ENCODE results near the gene MED16. TPM values are rescaled to one million over a fixed set of nuclear protein-coding genes. Genes with fewer than 3 reads are reported as not detected.
A peak's percentile ranks its signal among the peaks of the same experiment; 100 is the strongest.

MED16 gene
- total RNA-seq, 1 experiment from 2014 or later, result 83.1 TPM

GRCh38 chr19:913080-913748 lies 20.2 kb upstream of the MED16 start, which contains the start of gene R3HDM4:
Gene R3HDM4, minus strand, starts transcription at chr19:913219. Its CDS starts 62 bp downstream, at chr19:913157.
- H3K4me1 ChIP-seq (ENCODE audit: insufficient read depth, low read length), result no peaks in the 10 kb centered on the region
- WGBS (ENCODE audit: extremely low coverage, insufficient read length, low lambda C conversion rate), result no CpG with 5 or more reads among the region's 76 CpGs
- H2BK5ac ChIP-seq (ENCODE audit: insufficient read length, low read length), result no peak within 1 kb of the TSS
- no peak within 1 kb of the TSS for H3K27ac Mint-ChIP-seq
- peaks cover 0 to 12% (median 5%) of the 10 kb centered on the region in 3 experiments; a peak in 3 of 7 replicates for H3K36me3 Mint-ChIP-seq (ENCODE audit: insufficient read depth in 1 of 3, low read depth in 3 of 3)
- H3K27me3 Mint-ChIP-seq (ENCODE audit: low read depth), result peaks cover 39% of the 10 kb centered on the region
- no peak within 1 kb of the TSS for H3T11ph ChIP-seq (ENCODE audit: low read length)
- no peak within 1 kb of the TSS for H2BK15ac ChIP-seq (ENCODE audit: low read depth, low read length)
- peak within 1 kb of the TSS; percentile 71; the same call in 1 of the 2 replicates for H3K14ac ChIP-seq (ENCODE audit: insufficient read depth, low read length)
- H3K23me2 ChIP-seq (ENCODE audit: insufficient read length, low read depth, low read length, poor library complexity, severe bottlenecking), result peaks cover 22% of the 10 kb centered on the region
- H3K9ac ChIP-seq (ENCODE audit: extremely low read depth, insufficient read length, low read length), result no peak within 1 kb of the TSS
- peak within 1 kb of the TSS; percentile 75 to 87 for H3K4me3 Mint-ChIP-seq
- no peak within 1 kb of the TSS for H2BK12ac ChIP-seq (ENCODE audit: insufficient read length, low read depth, low read length)
- peak; percentile 62 for DNase-seq
- no peak within 1 kb of the TSS for H2BK120ac ChIP-seq (ENCODE audit: low read depth, low read length, poor library complexity, severe bottlenecking)
- H4K5ac ChIP-seq (ENCODE audit: insufficient read length, low read depth, low read length), result no peak within 1 kb of the TSS
- H3K4ac ChIP-seq (ENCODE audit: low read depth, low read length), result no peak within 1 kb of the TSS
- no peak within 1 kb of the TSS for H3K56ac ChIP-seq (ENCODE audit: insufficient read length, low read depth, low read length)
- H3K27ac ChIP-seq (ENCODE audit: insufficient read length, low read depth, low read length), result no peak within 1 kb of the TSS
- no peak within 1 kb of the TSS for H3K23ac ChIP-seq (ENCODE audit: insufficient read length, low read depth, low read length)
- H2BK20ac ChIP-seq (ENCODE audit: low read depth, low read length, poor library complexity, severe bottlenecking), result no peak within 1 kb of the TSS
- peak within 1 kb of the TSS; percentile 42 for H3K4me2 ChIP-seq (ENCODE audit: insufficient read depth, insufficient read length, low read length)
- H3K27me3 ChIP-seq (ENCODE audit: insufficient read depth, low read length), result no peaks in the 10 kb centered on the region; the same call in 1 of the 2 replicates
- no peak within 1 kb of the TSS for H2AK5ac ChIP-seq (ENCODE audit: insufficient read length, low read length)
- H3K79me1 ChIP-seq (ENCODE audit: insufficient read depth, low read depth, low read length, poor library complexity, severe bottlenecking), result peaks cover 3% of the 10 kb centered on the region
- H3K9me3 Mint-ChIP-seq, result peaks cover 0 to 3% of the 10 kb centered on the region in 2 experiments; a peak in 1 of 5 replicates
- H4K91ac ChIP-seq (ENCODE audit: insufficient read length, low read depth, low read length), result no peak within 1 kb of the TSS
- no peak within 1 kb of the TSS for H4K8ac ChIP-seq (replicated peaks; ENCODE audit: insufficient read length, low read depth, low read length)
- H3K18ac ChIP-seq (ENCODE audit: insufficient read length, low read depth, low read length), result no peak within 1 kb of the TSS
- peaks cover 2% of the 10 kb centered on the region; the same call in 1 of the 2 replicates for H3K79me2 ChIP-seq (ENCODE audit: insufficient read depth, low read length)
- no peak for TF ChIP-seq CTCF (conservative IDR thresholded peaks at IDR 0.05)
- peaks cover 0 to 13% of the 10 kb centered on the region in 2 experiments; a peak in 2 of 4 replicates for H3K4me1 Mint-ChIP-seq
- H3K9me3 ChIP-seq (ENCODE audit: control insufficient read depth, low read depth, low read length), result no peaks in the 10 kb centered on the region
- H2AFZ ChIP-seq (ENCODE audit: low read length), result no peak within 1 kb of the TSS
- no peaks in the 10 kb centered on the region for H4K20me1 ChIP-seq (ENCODE audit: control insufficient read depth, insufficient read depth, insufficient read length)

Measured in H9 (cell line).